SIG-M5 treated with dmso at 0.1 percent for 504 hours (cell line): Measurements from ENCODE around the gene RNF25.

Experiments used
- DNase-seq: peaks from one replicate; lab custom pipeline; 2025; ENCODE audit not compliant: unreplicated experiment; lab: John Stamatoyannopoulos, UW

The RNF25 gene, protein sequence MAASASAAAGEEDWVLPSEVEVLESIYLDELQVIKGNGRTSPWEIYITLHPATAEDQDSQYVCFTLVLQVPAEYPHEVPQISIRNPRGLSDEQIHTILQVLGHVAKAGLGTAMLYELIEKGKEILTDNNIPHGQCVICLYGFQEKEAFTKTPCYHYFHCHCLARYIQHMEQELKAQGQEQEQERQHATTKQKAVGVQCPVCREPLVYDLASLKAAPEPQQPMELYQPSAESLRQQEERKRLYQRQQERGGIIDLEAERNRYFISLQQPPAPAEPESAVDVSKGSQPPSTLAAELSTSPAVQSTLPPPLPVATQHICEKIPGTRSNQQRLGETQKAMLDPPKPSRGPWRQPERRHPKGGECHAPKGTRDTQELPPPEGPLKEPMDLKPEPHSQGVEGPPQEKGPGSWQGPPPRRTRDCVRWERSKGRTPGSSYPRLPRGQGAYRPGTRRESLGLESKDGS

DNA sequence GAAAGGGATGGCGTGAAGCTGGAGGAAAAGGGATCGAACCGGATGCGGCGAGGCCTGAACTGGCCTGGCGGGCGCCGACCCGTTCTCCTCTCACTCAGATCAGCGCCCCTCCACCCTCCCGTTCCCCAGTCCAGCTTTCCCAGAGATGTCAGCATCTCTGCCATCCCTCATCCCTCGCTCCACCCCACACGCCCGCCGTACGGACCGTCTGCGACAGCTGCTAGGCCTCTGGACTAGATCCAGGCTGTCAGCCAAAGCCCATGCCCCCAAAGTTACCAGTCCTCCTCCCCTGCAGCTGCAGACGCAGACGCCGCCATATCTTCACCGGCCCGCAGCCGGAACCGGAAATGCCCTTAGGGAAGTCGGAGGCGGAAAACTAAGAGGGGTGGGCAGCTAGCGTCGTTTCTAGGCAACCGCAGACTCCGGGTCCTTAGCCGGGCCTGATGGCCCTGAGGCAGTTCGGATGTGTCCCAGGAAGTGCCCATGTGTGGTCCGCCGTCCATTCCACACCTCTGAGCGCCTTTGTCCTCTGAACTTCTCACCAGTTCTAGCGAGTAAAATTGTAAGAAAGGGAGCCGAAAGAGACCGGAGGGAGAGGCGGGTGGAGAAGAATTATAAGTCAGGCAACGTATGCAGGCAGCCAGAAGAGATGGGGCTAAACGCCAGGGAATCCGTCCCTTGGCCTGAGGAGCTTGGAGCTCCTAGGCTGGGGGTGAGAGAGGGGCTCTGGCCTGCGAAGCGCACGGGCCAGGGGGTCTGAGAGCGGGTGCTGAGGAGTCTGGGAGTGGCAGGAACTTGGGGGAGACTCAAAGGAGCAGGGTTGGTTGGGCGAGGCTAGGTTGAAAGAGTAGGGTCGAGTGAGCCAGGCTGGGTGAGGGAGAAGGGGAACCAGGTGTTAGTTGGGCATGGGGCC lies at the start of gene RNF25, which contains the start of gene STK36:
Gene RNF25 (minus strand): TSS at position 349 of the 913 bp plus-strand sequence. CDS start 32 bp downstream, at position 317.
Gene STK36 (plus strand): TSS at position 433 of the 913 bp plus-strand sequence. CDS start 744 bp downstream, outside the sequence.
- DNase-seq = peak; percentile 94

DNA sequence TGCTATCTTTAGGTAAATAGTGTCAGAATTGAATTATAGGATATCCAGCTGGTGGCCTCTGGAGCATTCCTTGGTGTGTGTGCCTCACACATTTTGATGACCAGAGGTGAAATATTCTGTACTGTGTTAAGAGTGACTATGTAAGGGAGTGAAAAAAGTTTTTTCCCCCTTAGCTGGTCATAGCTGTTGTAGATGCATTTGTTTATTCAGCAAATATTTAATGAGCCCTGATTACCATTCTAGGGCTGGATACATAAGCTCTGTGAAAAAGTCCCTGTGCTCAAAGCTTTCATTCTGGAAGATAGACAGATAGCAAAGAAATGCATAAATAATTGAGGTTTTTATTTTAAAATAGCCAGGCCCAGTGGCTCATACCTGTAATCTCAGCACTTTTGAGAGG lies 49.7 kb upstream of the RNF25 start:
- DNase-seq = no peak

DNA sequence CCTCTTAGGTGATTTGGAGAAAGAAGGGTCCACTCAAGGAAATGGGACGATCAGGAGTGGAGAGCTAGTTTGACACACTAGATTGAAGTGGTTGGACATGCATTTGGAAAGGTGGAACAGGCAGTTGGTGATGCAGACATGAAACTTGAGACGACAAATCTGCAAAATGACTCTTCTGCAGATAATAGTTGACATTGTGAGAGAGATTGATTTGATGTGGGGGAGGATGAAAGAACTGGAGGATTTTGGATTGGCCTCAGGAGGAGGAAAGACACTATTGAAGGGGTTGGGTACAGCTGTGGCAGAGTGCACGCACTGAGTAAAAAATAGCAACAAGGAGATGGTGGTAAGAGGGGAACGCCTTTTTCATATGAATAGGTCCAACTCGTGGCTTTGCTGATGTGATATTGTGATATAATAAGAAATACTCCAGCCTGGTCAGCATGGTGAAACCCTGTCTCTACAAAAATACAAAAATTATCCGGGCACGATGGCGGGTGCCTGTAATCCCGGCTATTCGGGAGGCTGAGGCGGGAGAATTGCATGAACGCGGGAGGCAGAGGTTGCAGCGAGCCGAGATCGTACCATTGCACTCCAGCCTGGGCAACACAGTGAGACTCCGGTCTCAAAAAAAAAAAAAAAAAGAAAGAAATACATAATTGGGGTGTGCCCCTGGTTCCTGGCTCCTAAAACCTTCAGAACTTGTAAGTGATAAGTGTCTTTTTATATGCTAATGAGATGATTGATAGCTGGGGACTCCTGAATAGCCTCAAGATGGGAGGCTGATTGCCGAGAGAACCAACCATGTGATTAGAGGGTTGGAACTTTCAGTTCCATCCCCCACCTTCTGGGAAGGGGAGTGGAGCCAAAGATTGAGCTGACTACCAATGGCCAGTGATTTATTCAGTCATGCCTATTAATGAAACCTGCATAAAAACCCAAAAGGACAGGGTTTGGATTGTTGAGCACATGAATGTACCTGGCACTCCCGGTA lies 48.5 kb upstream of the RNF25 start:
- no peak for DNase-seq

DNA sequence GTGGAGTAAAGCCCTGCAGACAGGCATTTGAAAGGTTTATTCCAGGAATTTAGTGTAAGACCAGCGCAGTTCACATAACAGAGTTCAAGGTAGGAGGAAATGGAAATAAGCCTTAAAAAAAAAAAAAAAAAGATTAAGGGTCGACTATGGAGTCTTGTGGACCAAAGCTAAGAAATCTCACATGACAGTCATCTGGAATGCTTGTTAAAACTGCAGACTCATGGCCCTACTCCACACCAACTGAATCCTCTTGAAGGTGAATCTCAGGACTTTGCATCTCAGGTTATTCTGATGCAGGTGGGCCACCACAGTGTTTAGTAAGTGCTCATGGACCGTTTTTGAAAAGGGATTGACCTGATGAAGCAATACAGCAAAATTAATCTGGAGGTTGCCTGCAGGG lies 47.7 kb upstream of the RNF25 start:
- no peak for DNase-seq

DNA sequence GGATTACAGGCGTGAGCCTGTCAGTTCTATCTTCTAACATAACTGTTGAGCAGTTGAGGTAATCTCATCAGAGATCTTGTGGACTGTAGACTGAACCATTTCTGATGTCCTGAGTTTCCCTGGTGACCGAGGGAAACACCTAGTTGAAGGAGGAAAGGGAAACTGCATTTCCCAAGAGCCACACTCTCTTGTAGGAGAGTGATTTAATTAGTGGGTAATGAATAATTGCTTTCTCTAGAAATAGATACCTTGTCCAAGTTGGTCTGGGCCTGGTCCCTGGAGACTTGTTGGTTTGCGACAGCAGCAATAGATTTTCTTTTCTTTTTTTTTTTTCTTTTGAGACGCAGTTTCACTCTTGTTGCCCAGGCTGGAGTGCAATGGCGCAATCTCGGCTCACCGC lies 46.3 kb upstream of the RNF25 start:
- DNase-seq = no peak

DNA sequence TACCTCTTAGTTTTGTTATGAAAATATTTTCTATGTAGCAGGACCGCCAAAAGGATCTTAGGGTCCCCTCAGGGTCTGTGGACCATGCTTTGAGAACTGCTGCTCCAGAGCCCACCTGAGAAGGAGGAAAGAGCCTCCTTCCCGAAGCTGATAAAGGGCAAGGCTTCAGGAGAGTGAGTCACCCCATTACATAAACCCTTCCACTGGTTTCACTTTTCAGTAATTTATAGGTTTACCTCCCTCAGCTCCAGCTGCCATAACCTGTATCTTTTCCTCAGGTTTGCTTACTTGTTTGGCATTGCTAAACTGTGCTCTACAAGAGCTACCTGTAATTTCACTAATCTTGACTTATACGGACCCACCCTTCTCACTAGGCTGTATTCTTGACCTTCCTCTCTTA lies 45.5 kb upstream of the RNF25 start:
- no peak for DNase-seq

DNA sequence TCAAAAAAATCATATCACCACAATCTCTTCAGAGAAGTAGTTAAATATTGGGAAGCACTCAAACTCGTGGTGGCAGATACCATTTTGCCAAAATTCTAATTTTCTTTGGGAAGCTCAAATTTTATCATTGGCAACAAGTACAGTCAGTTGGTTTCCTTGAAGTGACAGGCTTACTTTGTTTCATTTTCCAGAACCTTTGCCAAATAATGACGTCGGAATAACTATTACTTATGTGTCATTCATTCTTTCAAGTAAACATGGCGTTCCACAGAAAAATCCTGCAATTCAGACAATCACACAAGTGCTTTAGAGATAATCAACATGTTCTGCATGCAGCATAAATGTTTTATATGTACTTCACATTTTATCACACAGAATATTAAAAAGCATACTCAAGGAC lies 44.3 kb upstream of the RNF25 start:
- DNase-seq = no peak

DNA sequence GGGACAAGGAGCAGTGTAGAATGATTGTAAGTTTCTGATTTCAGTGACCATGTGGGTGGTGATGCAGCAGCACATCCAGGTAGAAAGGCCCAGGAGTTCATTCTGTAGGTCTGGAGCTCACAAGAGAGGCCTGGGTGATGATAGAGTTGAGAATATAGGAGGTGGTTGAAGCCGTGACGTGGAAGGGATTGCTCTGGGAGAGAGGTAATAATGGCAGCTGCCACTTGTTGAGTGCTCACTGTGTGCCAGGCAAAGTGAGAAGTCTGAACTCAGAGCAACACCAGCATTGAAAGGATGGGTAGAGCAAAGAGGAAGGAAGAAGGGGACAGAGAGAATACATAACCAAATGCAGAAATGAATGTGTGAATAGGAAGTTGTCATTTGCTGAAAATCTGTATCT lies 42.1 kb upstream of the RNF25 start:
- DNase-seq = peak; percentile 58

DNA sequence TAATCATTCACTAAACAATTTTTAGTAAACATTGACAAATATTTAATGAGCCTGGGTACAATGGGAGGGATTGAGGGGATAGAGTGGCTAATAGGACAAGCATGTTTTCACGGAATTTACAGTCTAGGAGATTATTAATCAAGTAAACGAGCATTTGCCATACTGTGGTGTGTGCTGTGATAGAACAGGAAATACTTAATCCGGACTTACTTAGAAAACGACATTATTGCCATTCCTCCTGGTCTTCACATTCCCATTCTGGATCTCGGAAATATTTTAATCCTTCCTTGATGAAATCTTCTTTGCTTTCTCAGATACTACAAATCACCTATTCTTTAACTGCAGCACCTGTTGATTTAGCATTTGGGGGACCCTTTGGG lies 39.7 kb upstream of the RNF25 start:
- no peak for DNase-seq

DNA sequence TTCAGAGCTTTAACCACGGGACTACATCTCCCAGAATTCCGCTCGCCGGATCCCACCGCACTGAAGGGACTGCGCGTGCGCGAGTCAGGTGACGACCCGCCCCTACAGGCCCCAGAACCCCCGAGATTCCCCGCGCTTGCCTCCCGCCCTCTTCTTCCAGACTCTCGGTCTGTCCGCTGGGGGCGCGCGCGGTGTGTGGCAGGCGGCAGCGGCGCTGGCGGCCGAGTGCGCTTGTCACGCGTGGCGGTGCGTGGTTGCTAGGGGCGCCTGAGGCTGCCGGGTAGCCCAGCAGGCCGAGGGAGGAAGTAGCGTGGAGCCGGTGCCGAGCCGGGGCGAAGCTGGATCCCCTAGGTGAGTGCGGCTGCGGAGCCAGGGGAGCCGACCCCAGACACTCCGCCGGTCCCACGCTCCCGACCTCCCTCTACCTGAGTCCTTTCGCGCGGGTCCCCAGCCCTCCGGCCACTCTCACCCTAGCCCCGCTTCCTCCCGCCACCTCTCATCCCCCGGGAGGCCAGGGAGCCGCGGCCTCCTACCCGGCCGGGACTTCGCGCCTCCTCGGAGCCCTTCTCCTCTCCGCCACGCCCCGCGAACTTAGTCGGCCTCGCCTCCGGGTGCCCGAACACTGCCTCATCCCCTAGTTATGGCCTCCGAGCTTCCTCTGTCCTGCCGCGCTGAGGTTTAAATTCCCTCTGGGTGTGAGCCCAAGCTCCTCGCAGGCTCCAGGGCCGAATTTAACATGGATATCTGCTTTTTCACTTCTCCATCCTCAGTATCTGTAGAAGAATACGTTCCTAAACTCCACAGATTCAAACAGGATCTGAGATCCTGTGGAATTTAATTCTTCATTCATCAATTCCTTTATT lies 39.1 kb upstream of the RNF25 start, which contains the start of gene TTLL4:
Gene TTLL4 (plus strand): TSS at position 149 of the 863 bp plus-strand sequence. CDS start 26,842 bp downstream, outside the sequence.
- peak; percentile 97 for DNase-seq

DNA sequence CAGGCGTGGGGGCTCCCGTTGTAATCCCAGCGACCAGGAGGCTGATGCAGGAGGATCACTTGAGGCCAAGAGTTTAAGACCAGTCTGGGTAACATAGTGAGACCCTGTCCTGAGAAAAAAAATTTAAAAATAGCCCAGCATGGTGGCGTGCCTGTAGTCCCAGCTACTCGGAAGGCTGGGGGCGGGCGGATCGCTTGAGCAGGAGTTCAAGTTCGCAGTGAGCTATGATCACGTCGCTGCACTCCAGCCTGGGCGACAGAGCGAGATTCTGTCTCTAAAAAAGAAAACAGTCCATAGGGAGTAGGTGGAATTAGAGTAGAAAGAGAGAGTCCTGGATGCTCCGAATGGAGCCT lies 38.5 kb upstream of the RNF25 start:
- no peak for DNase-seq

DNA sequence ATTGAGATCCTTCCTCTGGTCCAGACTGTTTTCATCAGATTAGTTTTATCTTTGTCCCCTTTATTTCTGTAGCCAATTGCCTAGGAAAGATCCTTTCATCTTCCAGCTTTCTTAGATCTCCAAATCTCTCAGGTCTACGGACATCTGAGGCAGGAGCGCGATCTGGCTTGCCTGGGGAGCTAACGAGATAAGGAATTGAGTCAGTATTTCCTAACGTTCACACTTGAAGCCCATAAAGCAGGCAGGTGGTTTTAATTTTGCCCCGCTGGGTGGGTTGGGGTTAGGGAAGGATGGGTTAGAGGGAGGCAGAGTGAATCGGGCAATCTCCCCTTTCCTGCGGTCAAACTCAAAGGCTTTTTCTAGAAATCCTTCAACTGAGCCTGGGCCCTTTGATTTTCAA lies 38.1 kb upstream of the RNF25 start:
- no peak for DNase-seq

DNA sequence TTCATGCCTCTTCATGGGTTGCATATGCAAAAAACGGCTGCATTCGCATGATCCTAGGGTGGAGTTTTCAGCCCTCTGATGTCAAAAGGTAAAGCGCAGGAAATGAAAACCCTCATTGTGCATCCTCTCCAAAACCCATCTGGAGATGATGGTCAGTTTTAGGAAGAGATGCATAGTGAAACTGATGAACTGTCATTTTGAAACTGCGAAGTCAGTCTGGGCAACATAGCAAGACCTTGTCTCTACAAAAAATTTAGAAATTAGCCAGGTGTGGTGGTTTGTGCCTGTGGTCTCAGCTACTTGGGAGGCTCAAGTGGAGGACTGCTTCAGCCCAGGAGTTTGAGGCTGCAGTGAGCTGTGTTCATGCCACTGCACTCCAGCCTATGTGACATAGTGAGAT lies 36.3 kb upstream of the RNF25 start:
- DNase-seq = no peak

DNA sequence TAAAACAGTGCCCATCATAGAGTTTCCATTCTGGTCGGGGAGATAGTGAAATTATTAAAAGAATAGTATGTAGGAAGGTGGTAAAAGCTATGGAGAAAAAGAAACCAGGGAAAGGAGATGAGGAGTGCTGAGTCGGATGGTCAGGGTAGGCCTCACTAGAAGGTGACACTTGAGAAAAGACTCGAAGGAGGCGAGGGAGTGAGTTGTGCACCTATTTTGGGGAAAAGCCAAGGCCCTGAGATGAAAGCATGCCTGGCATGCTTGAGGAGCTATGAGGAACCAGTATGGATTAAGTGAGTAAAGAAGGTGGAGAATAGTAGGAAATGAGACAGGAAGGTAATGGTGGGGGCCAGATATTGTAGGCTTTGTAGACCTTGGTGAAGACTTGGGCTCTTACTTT lies 31.5 kb upstream of the RNF25 start:
- DNase-seq = no peak

DNA sequence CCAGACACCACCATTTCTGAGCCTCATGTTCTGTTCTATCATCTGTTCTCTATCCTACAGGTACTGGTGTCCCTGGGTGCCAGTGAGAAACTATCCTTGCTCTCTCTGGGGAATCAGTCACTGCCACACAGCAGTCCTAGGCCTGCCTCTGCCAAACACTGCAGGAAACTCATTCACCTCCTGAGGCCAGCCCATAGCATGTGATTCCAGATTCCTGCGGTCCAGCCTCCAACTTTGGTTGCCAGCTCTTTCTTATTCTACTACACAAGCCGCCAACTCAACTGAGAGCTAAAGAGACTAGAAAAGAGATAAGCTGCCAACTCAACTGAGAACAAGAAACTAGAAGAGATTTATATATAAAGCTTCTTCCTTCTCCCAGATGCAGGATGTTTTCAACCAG lies 30.0 kb upstream of the RNF25 start:
- DNase-seq = no peak

DNA sequence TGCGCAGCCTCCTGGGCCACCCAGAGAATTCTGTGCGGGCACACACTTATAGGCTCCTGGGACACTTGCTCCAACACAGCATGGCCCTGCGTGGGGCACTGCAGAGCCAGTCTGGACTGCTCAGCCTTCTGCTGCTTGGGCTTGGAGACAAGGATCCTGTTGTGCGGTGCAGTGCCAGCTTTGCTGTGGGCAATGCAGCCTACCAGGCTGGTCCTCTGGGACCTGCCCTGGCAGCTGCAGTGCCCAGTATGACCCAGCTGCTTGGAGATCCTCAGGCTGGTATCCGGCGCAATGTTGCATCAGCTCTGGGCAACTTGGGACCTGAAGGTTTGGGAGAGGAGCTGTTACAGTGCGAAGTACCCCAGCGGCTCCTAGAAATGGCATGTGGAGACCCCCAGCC lies 27.1 kb upstream of the RNF25 start:
- no peak for DNase-seq

DNA sequence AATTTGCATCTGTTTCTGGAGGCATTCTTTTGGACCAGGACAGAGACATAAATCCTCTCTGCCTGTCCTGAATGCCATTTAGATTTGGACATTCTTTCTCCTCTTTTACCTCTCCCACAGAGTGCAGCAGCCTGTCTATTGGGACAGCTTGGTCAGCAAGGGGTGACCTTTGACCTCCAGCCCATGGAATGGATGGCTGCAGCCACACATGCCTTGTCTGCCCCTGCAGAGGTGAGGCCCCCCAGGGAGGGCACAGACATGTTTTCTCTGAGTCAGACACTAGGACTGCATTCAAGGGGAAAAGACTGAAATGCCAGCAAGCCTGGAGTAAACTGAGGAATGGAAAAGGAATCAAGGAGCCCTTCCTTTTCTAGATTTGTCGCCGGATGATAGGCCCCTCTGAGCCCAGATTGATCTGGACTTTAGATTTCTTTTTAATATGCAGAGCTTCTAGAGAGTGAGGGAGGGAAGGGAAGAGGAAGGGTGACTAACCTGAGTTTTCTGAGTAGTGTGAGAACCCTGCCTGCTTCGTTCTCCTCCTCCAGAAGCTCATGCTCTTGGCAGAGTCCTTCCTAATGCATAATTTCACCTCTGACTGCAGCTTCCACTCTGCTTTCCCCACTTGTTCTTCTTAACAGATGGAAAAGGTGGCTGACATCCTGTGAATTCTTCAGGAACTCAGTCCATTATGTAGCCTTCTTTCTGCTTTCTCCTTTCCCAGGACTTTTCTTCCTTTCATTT lies 22.8 kb upstream of the RNF25 start:
- no peak for DNase-seq

DNA sequence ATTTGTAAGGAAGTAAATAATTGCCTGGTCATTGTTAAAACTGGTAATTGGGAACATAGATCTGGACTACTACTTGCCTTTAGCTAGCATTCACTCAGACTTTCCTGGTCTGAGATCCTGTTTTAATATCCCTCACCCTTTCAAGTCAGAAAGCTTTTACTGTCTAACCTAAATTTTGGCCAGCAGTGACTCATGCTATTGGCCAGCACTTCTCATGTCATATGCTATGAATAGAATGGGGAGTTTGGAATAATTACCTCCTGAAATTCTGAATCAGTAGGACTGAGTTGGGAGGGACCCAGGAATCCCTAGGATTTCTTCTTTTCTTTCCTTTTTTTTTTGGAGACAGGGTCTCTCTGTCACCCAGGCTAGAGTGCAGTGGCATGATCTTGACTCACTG lies 19.4 kb upstream of the RNF25 start:
- no peak for DNase-seq
